A549 (cell line): ENCODE results near the gene CP.

Experiments
- CTCF ChIP-seq: fragments of >200 bp; sonication (Bioruptor Twin); formaldehyde crosslinking; IDR thresholded peaks from 3 replicates; pipeline ENCODE4 v1.5.1; 2016
- ELK1 ChIP-seq: fragments of 150-350 bp; IDR thresholded peaks from 2 replicates; pipeline ENCODE4 v1.6.1; 2014; ENCODE audit warnings: low read depth, mild to moderate bottlenecking, low read length
- EP300 ChIP-seq, 2 experiments: fragments of >200 bp; sonication (Bioruptor Twin); formaldehyde crosslinking; IDR thresholded peaks; 2 replicates in 1 of 2; 3 replicates in 1 of 2; pipeline ENCODE4 v1.6.1; 2016 to 2017
- ESRRA ChIP-seq: fragments of 150-350 bp; IDR thresholded peaks from 2 replicates; pipeline ENCODE4 v1.6.1; 2014; ENCODE audit warnings: mild to moderate bottlenecking, low read length, borderline replicate concordance
- HEYL ChIP-seq: fragments of 250-450 bp; sonication (Bioruptor Pico); IDR thresholded peaks from 2 replicates; pipeline ENCODE4 v1.8.0; 2021; ENCODE audit warnings: mild to moderate bottlenecking, moderate library complexity
- JUN ChIP-seq, 2 experiments: fragments of >200 bp; sonication (Bioruptor Twin); formaldehyde crosslinking; IDR thresholded peaks; 2 replicates in 1 of 2; 3 replicates in 1 of 2; pipeline ENCODE4 v1.6.1; 2016 to 2017
- MAFK ChIP-seq: fragments of 450-650 bp; IDR thresholded peaks from 2 replicates; pipeline ENCODE4 v1.6.1; 2014; ENCODE audit not compliant: partially characterized antibody
- MAZ ChIP-seq: fragments of 150-350 bp; IDR thresholded peaks from 2 replicates; pipeline ENCODE4 v1.6.1; 2014; ENCODE audit warnings: antibody characterized with exemption, low read depth, low read length, borderline replicate concordance
- NR3C1 ChIP-seq: fragments of >200 bp; sonication (Bioruptor Twin); formaldehyde crosslinking; IDR thresholded peaks from 3 replicates; pipeline ENCODE4 v1.6.1; 2017
- RCOR1 ChIP-seq: fragments of 150-350 bp; IDR thresholded peaks from 2 replicates; pipeline ENCODE4 v1.6.1; 2014; ENCODE audit warnings: antibody characterized with exemption, low read length, low read depth
- REST ChIP-seq: fragments of 200-600 bp; sonication (generic); IDR thresholded peaks from 2 replicates; pipeline ENCODE4 v1.6.1; 2016; ENCODE audit warnings: antibody characterized with exemption, mild to moderate bottlenecking, moderate library complexity
- RNF2 ChIP-seq: fragments of 200-600 bp; sonication (generic); IDR thresholded peaks from 2 replicates; pipeline ENCODE4 v1.6.1; 2016; ENCODE audit warnings: low read depth, mild to moderate bottlenecking, antibody characterized with exemption, moderate library complexity, borderline replicate concordance

GRCh38 chr3:149266736-149267135 is 45.1 kb upstream of the CP start:
- TF ChIP-seq EP300 (IDR thresholded peaks at IDR 0.05) (no peak), CTCF (no peak), RCOR1 (no peak), MAZ (no peak), MAFK (no peak), REST (no peak), HEYL (CRISPR knock-in tag) (no peak), ELK1 (no peak), NR3C1 (no peak), JUN (IDR thresholded peaks at IDR 0.05) (no peak), ESRRA (no peak), RNF2 (no peak)
